H1 (cell line): ENCODE results near the gene MRPL33. TPM values are rescaled to one million over a fixed set of nuclear protein-coding genes. Genes with fewer than 3 reads are reported as not detected.

Source experiments
- CBX5 ChIP-seq: fragments of 300-800, 300-1000 bp; sonication (generic); IDR thresholded peaks from 2 replicates; pipeline ENCODE4 v1.7.1; 2016; ENCODE audit warnings: antibody characterized with exemption, low read length, low read depth
- KDM1A ChIP-seq: fragments of 200-600, 300-600 bp; sonication (generic); IDR thresholded peaks from 2 replicates; pipeline ENCODE4 v1.7.1; 2016; ENCODE audit warnings: mild to moderate bottlenecking, low read length, borderline replicate concordance
- RNF2 ChIP-seq: fragments of 200-900, 300-1000 bp; sonication (generic); IDR thresholded peaks from 2 replicates; pipeline ENCODE4 v1.7.1; 2016; ENCODE audit warnings: borderline replicate concordance, low read depth, mild to moderate bottlenecking, antibody characterized with exemption, low read length; ENCODE audit not compliant: poor library complexity, severe bottlenecking; ENCODE audit errors: missing control alignments
- SAP30 ChIP-seq: fragments of 300-600 bp; sonication (generic); IDR thresholded peaks from 2 replicates; pipeline ENCODE4 v1.7.1; 2012; ENCODE audit warnings: low read length, moderate library complexity, mild to moderate bottlenecking, inconsistent platforms; ENCODE audit not compliant: insufficient read depth, insufficient replicate concordance
- SRF ChIP-seq: IDR thresholded peaks from 2 replicates; pipeline ENCODE4 v1.6.1; 2011; ENCODE audit warnings: mild to moderate bottlenecking, low read depth, low read length, moderate library complexity
- polyA plus RNA-seq, 7 experiments: library from polyadenylated mRNA; depleted of rRNA in 3 of 7; stranded (reverse) in 5 of 7; unstranded in 2 of 7; fragments of >200 nt in 5 of 7; fragments of 200-250 nt in 2 of 7; gene quantifications; 1 replicate in 5 of 7; 2 replicates in 1 of 7; 4 replicates in 1 of 7; pipeline versions ENCODE4 v1.2.1 to v1.2.3, GENCODE V29; 2011 to 2013; ENCODE audit warnings: missing spikeins in 2 of 7, mixed read lengths in 2 of 7
- total RNA-seq: library from RNA; stranded (reverse); fragmentation: NEBNext Ultra II Directional; extraction: Animal tissue kit (Norgen Biotek cat#: 25700); gene quantifications from 2 replicates; pipeline ENCODE4 v1.2.1, GENCODE V29; 2021

MRPL33 gene
- total and polyA plus RNA-seq, 2 of the 8 experiments (the other 6 are each of a cell fraction or from before 2014, with no cell fraction given) = 24.3 to 62.9 TPM

DNA sequence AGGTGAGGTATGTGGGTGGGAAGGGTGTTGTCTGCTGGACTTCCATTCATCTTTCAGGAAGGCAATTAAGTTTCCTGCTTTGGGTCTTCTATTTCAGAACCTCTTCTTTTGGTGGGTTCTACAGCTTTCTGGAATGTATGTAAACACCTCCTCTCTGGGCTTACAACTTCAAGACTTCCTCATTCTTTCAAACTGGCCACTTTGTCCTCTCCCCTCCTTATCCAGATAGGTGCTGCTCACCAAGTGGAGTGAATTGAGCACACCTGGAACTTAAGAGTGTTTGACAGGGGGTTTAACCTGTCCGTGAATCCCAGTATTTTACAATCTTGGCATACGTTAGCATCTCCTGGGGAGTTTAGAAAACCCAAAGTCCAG, 5.2 kb upstream of the MRPL33 start (continued):
- TF ChIP-seq RNF2 = no peak
- no peak for TF ChIP-seq SRF
- TF ChIP-seq KDM1A = no peak
- TF ChIP-seq SAP30 = no peak
- TF ChIP-seq CBX5 = no peak
